OCI-M2 (cell line): ENCODE results near the gene DDAH1.
"Not testable (repeated sequence)": the region's sequence is repeated elsewhere in the genome, so short reads cannot be mapped to it uniquely, and the experiment has no call there.

Experiments
- DNase-seq: peaks from one replicate; lab custom pipeline; 2025; ENCODE audit not compliant: unreplicated experiment; lab: John Stamatoyannopoulos, UW

The DDAH1 gene

DNA sequence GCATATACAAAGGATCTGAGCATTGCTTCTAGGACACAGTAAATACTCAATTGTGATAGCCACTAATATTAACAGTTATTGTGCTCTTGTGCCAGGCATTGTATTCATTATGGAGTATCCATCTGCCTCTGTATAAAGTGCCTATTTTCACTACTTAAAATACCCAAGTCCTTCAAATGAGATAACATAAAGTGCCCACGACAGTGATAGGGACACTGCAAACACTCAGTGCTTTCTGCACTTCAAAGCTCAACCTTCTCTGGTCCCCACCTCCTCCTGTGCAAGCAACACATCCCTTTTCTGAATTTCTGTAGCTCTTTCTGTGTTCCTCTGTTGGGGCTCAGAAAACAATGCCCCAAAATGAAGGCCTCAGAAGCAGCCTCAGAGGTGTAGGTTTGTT, 6.6 kb upstream of the DDAH1 start:
- DNase-seq: no peak

GRCh38 chr1:85470130-85470529, 5.2 kb upstream of the DDAH1 start:
- not testable (repeated sequence) for DNase-seq

DNA sequence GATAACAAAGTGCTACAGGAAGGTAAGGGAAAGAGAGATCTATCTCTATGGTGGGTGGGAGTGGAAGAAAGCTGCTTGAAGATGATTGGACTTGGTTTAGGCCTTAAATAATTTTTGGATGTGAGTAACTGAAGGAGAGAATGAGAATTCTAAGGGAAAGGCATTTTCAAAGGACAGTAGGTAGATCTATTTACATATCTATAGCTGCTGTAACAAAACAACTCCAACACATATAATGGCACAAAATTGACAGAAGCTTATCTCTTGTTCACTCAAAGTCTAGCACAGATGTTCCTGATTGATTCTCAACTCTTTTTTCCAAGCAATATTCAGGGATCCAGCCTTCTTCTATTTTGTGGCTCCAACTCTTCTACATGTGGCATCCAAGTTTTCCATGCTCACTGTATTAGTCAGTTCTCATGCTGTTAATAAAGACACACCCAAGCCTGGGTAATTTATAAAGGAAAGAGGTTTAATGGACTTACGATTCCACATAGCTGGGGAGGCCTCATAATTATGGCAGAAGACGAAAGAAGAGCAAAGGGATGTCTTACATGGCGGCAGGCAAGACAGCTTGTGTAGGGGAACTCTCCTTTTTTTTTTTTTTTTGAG, 3.1 kb upstream of the DDAH1 start:
- DNase-seq: no peak

- DNase-seq: no peak
These were observed 2.1 kb upstream of the DDAH1 start for GRCh38 chr1:85467036-85467435.

GRCh38 chr1:85465786-85466134, 801 bp upstream of the DDAH1 start:
- no peak for DNase-seq

DNA sequence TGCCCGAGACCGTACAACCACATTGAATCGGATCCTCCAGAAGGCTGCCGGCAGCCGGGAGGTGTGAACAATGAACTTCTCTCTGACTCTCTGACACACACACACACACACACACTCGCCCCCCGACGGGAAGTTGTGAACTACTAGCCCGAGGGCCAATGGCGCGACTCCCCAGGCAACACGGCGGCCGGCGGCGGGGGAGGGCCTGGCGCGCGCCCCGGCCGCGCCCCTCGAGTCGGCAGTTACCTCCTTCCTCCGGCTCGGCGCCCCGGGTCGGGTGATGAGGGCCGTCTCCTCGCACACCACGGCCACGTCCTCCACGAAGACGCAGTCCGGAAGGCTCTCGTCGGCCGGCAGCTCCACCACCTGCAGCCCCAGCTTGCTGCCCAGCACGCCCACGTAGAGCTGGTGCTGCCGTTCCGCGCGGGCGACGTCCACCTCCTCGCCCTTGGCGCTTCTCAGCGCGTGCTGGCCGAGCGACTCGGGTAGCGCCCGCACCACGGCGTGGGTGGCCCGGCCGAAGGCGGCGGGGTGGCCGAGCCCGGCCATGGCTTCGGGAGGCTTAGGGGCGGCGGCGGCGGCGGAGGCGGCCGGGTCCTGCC, 361 bp downstream of the DDAH1 start:
- no peak for DNase-seq

DNA sequence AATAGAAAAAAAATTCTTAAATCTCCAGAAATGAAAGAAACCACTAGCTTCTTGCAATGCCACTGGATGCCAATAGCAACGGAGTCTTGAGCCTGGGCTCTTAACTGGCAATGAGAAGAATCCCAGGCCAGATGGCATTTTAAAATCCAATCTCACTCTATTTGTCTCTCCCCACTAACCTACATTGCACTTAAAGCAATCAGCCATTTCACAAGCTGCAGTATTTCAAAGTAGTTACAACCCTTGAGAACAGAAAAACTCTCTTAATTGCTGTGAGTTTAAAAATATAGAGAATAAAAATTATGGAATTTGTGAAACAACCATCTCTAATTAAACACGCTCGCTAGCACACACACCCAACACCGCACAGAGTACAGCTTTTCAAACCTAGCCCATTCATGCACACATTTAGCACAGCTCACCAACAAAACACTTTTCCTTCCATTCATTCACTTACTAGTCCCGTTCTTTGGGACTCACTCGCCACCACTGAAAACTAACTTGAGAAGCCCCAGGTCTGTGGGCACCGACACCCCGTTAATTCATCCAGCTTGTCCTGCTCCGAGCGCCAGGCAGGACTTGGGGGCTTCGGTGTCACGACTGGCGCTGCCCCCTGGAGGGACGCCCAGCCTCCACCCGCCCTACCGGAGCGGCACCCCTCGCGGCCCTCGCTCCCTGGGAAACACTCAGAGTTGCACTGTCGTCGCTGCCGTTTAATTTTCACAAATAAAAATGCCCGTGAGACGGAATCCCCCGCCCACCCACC, 1.0 kb downstream of the DDAH1 start:
- DNase-seq: no peak

DNA sequence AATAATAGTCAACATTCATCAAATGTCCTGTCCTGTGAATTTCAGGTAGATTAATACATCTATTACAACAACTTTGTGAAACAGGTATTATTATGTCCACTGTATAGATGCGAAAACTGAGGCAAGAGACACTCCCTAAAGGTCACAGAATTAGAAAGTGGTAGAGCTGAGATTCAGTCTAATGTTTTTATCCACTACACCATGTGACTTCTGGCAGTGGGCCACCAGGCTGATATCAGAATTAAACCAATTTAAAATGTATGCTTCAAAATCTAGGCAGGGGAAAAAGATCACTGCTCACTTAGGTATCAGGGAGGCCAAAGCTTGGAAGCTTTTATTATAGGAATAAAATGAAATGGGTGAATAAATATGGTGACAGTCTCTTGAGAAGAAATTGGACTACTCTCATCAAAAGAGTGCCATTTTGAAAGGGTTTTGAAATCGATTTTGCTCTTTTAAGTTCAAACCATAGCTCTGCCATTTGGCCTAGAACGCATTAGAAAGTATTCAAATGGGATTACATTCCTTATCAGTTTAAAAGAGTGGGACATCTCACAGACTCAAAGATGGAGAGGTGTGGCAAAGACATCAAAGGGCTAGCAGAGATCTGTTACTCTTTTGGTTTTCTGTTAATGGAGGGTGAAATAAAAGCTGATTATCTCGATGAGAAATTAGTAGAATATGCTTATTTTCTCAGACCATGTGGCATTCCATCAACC, 1.9 kb downstream of the DDAH1 start:
- no peak for DNase-seq

- DNase-seq: no peak
These were observed 3.6 kb downstream of the DDAH1 start for GRCh38 chr1:85461216-85461918.

DNA sequence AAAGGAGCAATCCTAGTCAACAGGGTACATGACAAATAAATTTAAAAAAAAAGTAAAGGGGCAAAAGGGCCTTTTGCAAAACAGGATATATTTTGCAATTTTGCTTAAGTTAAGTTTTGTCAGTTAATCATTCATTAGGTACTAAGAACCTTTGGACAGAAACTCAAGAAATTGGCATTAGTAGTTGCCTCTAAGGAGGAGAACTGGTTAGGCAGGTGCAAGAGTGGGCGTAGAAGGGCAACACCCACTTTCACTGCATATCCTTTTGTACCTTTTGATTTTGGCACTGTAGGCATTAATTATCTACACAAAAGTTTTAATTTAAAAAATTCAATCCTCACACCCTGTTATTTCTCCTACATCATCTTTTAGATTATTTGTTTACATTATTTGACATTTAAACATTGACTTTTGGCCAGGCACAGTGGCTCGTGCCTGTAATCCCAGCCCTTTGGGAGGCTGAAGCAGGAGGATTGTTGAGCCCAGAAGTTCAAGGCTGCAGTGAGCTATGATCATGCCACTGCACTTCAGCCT, 4.3 kb downstream of the DDAH1 start:
- no peak for DNase-seq

GRCh38 chr1:85459290-85459689, 5.7 kb downstream of the DDAH1 start:
- DNase-seq: no peak

DNA sequence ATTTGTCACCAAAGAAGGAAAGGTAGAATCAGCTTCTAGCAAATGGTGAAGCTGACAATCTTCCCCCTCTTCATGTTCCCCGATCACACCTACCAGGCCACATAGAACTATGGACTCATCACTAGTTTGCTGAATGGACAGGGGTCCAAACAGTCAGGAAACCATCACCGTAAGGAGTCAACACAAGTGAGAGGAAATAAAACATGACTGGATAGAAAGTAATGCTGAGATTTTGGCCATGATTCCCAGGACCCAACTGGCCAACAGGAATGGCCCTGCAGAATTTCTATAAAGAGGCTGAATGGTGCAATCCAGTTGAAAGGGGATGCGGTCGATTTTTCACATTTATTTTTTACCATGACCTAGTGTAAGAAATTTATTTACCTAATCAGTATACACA, 10.7 kb downstream of the DDAH1 start:
- no peak for DNase-seq

DNA sequence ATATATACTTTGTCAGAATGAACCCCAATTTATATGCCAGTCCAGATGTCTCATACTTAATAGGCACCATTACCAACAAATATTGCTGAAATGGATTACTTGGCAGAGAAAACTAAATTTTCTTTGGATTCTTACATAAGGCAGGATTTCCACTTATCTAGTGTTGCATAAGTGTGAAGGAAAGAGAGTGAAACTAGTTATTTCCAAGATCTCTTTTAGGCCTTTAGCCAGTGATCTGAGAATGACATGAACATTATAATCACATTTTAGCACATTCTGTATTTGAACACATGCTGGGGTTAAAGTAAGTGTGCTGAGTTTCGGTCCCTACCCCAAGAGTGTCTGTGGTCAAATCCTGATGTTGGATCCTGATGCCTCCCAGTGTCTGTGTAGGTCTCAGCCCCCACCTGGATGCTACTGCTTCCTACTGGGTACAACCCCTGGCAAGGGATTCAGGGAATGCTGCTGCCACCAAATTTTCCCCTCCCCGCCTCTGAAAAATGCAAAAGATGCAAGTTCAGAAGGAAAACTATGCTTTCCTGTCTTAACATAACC, 11.2 kb downstream of the DDAH1 start:
- no peak for DNase-seq

- no peak for DNase-seq
These were observed 12.0 kb downstream of the DDAH1 start for GRCh38 chr1:85452948-85453347.

DNA sequence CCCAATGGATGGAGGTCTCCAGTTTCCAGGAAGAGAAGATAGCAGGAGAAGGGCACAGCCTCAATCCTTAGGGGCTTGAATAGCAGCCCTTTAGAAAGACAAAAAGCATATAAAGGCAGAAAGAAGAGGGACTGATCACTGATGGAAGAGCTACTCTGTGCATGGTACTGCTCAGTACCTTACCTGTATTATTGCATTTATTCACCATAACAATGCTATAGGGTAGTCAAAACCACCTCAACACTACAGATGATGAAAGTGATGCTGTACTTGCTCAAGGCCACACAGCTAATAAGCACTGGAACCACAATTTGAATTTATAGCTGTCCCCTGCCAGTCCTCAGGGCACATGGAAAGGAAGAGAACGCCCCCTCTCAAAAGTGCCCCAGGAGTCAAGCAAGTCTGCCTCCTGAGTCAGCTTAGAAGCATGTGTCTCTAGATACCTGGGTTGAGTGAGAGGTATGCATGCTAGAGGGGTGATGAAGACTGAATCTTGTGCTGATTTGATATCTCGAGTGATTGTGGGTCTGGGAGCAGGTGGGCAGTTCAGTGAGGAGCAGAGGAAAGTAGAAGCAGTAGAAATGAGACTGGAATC, 13.6 kb downstream of the DDAH1 start:
- no peak for DNase-seq

DNA sequence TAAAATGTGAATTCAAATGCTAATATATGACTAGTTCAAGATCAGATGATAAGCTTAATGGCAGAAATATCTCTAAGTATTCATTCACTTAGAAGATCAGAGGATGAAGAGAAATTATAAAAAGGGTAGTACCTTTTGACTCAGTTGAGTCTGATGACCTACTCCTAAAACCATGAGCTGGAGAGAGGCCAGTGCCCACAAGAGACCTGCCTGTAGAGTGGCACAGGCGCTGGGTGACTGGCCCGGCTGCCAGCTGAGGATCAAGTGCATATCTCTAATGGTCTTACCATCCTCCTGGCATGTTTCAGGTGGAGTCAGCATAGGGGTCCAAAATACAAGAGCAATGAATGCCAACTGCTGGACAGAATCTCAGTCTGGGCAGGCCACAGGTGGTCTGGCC, 14.1 kb downstream of the DDAH1 start:
- DNase-seq: no peak

DNA sequence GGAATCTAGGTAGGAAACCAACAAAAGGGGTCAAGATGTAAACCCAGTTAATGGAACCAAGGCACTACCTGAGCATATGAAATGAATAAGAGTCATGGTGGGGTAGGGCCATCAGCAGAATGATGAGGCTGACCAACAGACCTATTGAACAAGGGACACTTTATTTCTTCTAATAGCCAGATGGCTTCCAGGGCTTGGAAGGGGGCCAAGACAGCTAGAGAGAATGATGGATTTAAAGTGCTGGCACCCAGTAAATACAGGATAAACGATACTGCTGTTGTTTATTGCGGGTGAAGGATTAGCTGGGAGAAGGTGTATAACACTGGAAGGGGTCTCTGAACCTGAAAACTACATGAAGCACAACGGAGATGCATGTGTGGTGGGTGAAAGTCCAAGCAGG, 15.6 kb downstream of the DDAH1 start:
- no peak for DNase-seq

DNA sequence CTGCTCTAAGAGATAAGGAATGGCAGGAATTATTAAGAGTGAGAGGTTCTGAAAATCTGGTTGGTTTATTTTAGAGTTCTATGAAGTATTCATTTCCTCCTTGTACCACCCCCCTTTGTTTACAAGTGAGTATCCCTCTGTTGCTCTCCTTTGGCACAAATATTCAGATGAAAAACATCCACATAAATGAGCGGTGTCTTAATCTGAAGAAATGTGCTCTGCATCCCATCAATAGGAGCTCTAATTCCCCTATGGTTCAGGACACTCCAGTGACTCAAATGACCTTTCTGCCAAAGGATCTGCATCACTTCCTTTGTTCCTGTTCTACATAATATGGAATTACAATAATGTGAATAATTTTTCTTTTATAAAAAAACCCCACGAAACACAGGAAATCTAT, 16.6 kb downstream of the DDAH1 start:
- no peak for DNase-seq

DNA sequence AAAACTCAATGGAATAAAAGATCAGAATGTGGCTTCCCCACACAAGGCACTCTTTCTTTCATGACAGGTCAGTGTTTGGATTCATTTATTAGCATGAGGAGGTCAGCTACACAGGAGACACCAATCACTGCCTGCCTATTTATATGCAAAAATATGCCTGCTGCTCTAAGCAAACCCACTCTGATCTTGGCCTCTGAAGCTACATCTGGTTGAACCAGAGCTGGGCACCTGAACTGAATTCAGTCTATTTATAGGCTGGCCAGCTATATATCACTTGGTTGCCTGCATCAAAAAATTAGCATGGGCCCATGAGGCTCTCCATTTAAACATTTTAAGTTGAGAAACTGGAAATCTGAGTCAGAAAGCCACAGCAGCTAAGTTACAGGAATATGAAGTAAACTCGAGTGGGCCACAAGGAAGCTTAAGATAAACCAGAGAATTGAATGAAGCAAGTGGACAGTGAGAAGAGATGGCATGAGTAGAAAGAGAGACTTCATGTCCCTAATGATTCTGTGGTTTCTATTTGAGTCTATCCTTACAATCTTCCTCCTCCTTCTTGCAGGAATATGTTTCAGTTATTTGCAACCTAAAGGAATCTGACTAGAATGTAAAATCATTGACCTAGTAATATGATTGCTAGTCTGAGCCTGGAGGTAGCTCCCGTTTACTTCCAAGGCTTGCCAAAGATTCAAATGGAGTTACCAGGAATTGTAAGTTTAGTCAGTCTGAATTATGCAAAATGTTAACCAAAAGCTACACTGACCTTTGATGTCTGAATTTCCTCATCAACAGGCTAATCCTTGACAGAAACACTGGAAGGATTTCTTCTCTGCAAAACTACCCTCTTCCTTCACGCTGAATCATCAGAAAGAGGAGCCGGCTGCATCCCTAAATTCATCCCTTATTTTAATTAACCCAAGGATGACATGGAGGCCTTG, 17.7 kb downstream of the DDAH1 start:
- DNase-seq: no peak
